ENCODE results near the gene GRPEL2.

- peak; percentile 62 for TF ChIP-seq CTCF (IDR thresholded peaks at IDR 0.05; ENCODE audit: low read depth, low read length)
- no peak for TF ChIP-seq EZH2phosphoT487 (IDR thresholded peaks at IDR 0.05; ENCODE audit: low read depth)
Observed at GRCh38 chr5:149317281-149318048, 27.8 kb upstream of the GRPEL2 start.

Measured in OCI-LY3 (cell line).